Measurements from ENCODE around the gene SGPL1. TPM values are rescaled to one million over a fixed set of nuclear protein-coding genes. Genes with fewer than 3 reads are reported as not detected.

The SGPL1 gene
- total and polyA plus RNA-seq, 5 experiments from 2014 or later: 10.7 to 36.1 (median 16.7) TPM

DNA sequence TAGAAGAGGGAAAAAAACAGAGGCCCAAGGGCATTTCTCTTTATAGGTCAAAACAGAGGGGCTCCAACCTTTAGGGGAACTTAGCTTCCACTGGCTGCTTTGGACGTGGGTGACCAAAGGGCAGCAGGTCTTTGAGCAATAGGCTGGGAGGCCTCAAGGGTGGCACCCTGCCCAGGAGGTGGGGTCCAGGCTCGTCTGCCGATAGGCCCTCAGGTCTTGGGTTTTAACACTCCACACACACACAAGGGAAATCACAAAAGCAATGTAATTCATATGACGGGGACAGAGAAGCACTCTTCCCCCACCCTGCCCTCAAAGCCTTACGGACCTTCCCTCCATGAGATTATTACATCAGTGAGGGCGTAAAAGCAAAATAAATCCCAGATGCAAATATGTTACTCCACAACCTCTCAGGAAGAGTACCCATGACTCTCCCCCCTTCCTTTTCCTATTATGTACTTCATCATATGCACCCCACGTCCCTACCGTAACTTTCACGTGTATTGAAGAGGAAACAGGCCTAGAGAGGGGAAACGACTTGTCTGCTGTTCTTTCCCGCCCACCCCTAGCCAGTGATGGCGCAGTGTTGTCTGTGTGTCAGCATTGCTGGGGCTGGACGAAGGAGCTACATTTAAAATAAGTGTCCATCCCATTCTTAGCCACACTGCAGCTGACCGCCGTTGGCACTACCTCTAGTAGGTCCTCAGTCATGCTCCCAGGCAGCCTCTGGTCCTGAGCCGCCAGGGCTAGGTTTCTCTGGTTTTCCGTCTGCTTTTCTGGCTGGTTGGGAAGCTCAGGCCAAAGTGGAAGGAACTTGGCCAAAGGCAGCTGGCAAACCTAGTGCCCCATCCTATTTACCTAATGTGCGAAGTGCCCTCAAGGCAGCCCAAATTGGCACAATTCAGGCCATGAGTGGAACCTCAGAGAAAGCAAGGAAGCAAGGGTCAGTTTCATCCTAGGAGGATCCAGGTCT, 70.5 kb downstream of the SGPL1 start:
- Mint-ChIP-seq H3K36me3 (peaks cover 0 to 19% (median 2%) of the 10 kb centered on the region in 3 donors), H3K4me3 (peak overlapping the region in 6 of 10 donors; percentile 28 to 95 (median 54)), H3K27me3 (no peaks in the 10 kb centered on the region), H3K27ac (peak overlapping the region in 8 of 10 donors; percentile 53 to 92 (median 76)), H3K9me3 (no peaks in the 10 kb centered on the region), H3K4me1 (peaks cover 2 to 22% (median 11%) of the 10 kb centered on the region in 4 donors)
- ATAC-seq (no peak), DNase-seq (no peak)
- POLR2A ChIA-PET: interaction anchor here (0.6 kb wide), 1 partner anchor 12 kb away, joined by 3 read pairs; no protein-coding TSS in a partner anchor

DNA sequence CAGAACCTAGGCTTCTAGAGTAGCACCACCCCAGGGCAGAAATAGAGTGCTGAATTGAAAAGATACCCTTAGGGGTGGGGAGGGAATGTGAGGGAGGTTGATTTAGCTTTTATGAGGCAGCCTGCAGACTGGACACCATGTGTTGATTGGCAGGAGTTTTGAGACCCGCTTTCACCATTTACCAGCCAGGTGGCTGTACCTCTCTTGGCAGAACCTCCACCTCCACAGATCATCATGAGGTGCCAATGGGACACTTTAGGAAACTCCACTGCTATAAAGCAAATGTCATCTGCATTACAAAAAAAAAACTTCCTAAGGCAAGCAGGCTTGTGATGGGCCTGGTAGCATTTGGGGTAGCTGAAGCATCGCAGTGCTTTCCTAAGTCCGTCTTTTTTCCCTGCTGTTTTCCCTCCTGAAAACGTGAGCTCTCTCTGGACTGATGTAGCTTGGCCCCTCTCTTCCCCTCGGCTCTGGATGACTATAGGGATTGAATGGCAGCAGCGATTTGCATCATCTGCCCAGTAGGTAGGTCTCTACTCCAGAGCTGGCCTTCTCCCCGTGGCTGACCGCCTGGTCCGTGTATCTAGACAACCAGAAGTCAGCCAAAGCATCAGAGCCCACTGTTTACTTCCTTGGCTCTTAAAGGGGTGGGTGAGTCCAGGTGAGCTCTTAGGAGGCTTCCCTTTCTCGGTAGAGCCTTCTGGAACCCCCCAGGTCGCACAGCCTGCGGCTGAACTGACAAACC, 71.3 kb downstream of the SGPL1 start:
- peaks cover 2 to 22% (median 11%) of the 10 kb centered on the region in 4 donors for H3K4me1 Mint-ChIP-seq
- no peaks in the 10 kb centered on the region for H3K9me3 Mint-ChIP-seq
- ATAC-seq (no peak), DNase-seq (no peak)
- peak overlapping the region; percentile 71 to 95 (median 78) for H3K4me3 Mint-ChIP-seq
- no peaks in the 10 kb centered on the region for H3K27me3 Mint-ChIP-seq
- POLR2A ChIA-PET: interaction anchor here (0.6 to 1.7 kb wide), 3 partner anchors 8 to 12 kb away, joined by 3 to 5 read pairs (median 3); no protein-coding TSS in a partner anchor
- H3K36me3 Mint-ChIP-seq: peaks cover 0 to 19% (median 2%) of the 10 kb centered on the region in 3 donors
- H3K27ac Mint-ChIP-seq: peak overlapping the region; percentile 74 to 92 (median 83)

DNA sequence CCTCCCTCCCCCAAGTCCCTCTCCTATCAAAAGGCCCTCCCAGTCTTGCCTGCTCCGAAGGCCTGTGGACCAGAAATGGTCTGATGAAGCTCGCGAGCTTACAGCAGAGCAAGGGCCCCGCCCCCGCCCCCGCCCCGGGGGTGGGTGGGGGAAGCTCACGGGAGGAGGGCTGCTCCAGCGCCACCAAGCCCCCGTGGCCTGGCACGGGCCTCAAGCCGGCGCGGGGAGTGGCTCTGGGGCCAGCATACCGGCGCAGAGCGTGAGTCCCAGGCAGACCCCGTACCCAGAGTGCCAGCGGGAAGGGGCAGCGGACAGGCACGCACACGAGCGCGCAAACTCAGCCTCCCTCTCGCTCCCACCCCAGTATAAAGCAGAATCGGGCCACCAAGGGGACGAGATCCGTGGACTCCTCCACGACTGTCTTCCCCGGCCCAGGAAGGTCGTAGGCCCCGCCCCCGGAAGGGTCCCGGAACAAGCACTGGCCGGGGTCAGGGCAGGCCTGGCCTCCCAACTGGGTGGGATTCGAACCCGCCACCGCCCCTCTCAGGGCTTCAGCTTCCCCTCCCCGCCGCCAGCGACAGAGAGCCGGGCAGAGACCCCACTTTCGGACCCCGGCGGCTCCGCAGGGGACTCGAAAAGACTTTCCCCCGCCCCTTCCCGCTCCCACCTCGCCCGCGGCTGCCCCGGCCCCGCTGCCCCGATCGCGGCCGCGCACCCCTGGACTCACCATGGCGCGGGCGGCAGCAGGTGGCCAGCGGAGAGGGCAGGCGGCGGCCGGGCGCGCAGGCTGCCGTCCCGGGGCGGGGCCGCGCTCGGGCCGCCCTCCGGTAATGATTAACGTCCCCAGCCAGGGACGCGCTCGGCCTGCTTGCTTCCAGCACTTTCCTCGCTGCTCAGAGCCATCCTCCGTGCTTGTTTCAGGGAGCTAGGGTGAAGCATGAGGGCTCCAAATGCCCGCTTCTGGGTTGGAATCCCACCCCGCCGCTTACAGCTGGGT, 72.4 kb downstream of the SGPL1 start, which contains the start of gene PCBD1:
TSS of gene PCBD1 (minus strand) at position 762 of the 997 bp plus-strand sequence. CDS start at position 730, 32 bp downstream.
- POLR2A ChIA-PET: interaction anchor here (0.6 to 1.7 kb wide), 3 partner anchors 8 to 439 kb away, joined by 3 to 5 read pairs (median 3); no protein-coding TSS in a partner anchor
- no peaks in the 10 kb centered on the region for H3K27me3 Mint-ChIP-seq
- H3K4me3 Mint-ChIP-seq: peak within 1 kb of the TSS; percentile 82 to 95 (median 90)
- peak within 1 kb of the TSS; percentile 74 to 92 (median 85) for H3K27ac Mint-ChIP-seq
- H3K36me3 Mint-ChIP-seq: peaks cover 0 to 19% (median 2%) of the 10 kb centered on the region in 3 donors
- H3K4me1 Mint-ChIP-seq: peaks cover 3 to 23% (median 13%) of the 10 kb centered on the region in 4 donors
- ATAC-seq (peak; percentile 89 to 94), DNase-seq (peak; percentile 57 to 82 (median 70))
- H3K9me3 Mint-ChIP-seq: no peaks in the 10 kb centered on the region

DNA sequence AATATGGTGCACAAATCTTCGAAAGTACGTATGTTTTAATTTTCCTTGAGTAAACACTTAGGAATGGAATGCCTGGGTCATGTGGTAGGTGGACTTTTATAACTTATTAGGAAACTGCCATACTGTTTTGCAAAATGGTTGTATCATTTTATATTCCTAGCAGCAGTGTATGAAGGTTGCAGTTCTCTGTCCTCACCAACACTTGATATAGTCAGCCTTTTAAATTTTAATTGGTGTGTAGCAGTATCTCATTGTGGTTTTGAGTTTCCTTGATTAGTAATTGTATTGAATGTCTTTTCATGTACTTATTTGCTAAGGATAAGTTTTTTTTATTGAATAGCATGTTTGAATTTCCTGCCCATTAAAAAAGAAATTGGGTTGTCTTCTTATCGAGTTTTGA, 73.5 kb downstream of the SGPL1 start:
- Mint-ChIP-seq H3K9me3 (no peaks in the 10 kb centered on the region), H3K4me1 (peaks cover 6 to 25% (median 15%) of the 10 kb centered on the region in 4 donors), H3K36me3 (peaks cover 0 to 11% (median 0%) of the 10 kb centered on the region in 3 donors), H3K27ac (peak overlapping the region in 4 of 10 donors; percentile 66 to 92 (median 83)), H3K27me3 (no peaks in the 10 kb centered on the region), H3K4me3 (peak overlapping the region in 9 of 10 donors; percentile 82 to 95 (median 89))
- DNase-seq (no peak), ATAC-seq (no peak)
- POLR2A ChIA-PET: no interaction called here

DNA sequence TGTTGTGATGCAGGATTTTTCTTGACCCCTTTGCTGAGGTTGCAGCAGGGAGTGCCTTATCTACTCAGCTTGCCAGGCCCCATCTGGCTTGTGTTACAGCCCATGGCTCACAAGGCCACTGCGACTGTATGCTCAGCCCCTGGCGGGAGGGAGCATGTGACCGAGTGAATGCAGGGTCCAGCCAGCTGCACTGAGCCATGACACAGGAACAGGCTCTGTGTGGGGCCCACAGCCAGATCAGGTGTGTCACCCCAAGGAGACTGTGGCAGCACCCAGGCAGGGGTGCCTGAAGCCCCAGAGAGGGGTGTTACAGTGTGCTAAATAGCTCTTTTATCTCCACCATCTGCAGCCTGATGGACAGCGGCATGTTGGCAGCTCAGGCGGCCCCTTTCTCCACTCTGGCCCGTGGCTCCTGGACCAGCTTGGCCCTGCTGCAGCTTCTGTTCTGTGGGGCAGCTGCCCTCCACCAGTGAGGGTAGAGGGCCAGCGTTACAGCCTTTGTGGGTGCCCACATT, 75.2 kb downstream of the SGPL1 start:
- Mint-ChIP-seq H3K4me1 (peaks cover 5 to 24% (median 15%) of the 10 kb centered on the region in 4 donors), H3K36me3 (no peaks in the 10 kb centered on the region), H3K27me3 (no peaks in the 10 kb centered on the region), H3K9me3 (no peaks in the 10 kb centered on the region), H3K27ac (peak overlapping the region in 1 of 10 donors; percentile 80), H3K4me3 (no peak overlapping the region)
- DNase-seq: peak in 1 of 10 donors; percentile 11
- ATAC-seq: no peak
- POLR2A ChIA-PET: no interaction called here

DNA sequence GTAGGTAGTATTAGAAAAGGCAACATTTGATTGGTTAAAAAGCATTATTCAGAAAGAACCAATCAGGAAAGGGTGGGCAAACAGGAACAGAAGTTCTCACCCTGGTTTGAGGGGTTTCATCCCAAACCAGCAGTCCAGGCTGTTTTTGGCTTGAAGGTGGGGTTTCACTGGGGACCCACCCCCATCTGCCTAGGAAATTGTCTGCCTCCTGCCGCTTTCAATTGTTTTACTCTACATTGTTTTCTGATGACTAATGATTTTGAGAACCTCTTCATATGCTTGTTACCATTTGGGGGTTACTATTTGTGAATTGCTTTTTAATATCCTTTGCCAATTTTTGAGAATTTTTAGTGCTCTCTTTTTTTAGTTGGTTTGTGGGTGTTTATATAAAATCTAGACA, 75.9 kb downstream of the SGPL1 start:
- Mint-ChIP-seq H3K4me3 (no peak overlapping the region), H3K27ac (peak overlapping the region in 1 of 10 donors; percentile 80)
- POLR2A ChIA-PET: no interaction called here

DNA sequence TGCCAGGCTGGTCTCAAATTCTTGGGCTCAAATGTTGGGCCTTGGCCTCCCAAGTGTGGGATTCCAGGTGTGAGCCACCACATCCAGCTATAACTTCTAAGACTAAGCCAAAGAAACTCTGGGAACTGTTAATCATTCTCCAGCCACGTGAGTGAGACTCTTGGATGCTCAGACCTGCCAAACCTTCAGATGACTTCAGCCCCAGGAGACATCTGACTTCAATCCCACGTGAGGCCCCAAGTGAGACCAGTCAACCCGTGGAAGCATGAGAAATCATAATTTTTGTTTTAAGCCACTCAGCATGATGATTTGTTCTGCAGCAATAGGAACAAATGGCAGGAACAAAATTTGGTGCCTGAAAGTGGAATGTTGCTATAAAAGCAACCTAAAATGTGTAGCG, 76.9 kb downstream of the SGPL1 start:
- H3K4me3 Mint-ChIP-seq: no peak overlapping the region
- POLR2A ChIA-PET: no interaction called here

More for the DNA sequence above, 75.9 kb downstream of the SGPL1 start:
- Mint-ChIP-seq H3K4me1 (peaks cover 5 to 20% (median 15%) of the 10 kb centered on the region in 4 donors), H3K9me3 (no peaks in the 10 kb centered on the region), H3K36me3 (no peaks in the 10 kb centered on the region), H3K27me3 (no peaks in the 10 kb centered on the region)
- ATAC-seq (no peak), DNase-seq (no peak)

DNA sequence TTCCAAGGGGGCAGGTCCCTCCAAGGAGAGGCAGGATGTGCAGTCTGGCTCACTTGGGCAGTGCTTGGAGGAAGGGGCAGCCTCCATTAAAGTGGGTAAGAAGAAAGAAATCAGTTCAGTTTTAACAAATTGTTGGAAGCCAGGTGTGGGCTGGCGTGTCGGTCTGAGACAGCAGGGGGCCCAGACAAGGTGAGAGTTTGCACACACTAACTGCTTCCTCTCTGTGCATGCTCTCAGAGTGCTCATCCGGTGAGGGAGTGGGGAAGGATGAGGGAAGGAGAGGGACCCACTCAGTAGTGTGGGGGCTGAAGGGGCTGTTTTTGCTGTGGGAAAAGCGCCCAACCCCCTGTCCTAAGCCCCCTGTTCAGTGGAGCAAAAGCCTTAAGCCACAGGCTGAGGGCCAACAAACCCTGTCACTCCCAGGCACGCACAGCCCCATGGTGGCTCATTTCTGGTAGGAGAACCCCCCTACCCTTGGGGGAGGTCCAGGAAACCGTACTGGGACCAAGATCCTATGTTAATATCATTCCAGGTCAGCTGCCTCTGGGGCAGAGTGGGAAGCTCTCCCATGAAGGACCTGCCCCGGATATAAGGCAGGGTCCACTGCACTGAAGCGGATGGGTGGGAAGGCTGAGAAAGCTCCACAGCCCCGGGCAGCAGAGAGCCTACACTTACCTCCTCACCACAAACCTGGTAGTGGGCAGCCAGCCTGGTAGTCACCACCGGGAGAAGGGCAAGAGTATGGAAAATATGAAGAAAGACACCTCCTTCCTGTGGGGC, 77.7 kb downstream of the SGPL1 start:
- H3K4me3 Mint-ChIP-seq: peak overlapping the region in 1 of 10 donors; percentile 51
- ATAC-seq (peak in 1 of 2 donors; percentile 51), DNase-seq (peak in 1 of 10 donors; percentile 10)
- H3K27ac Mint-ChIP-seq: peak overlapping the region in 1 of 10 donors; percentile 15
- H3K36me3 Mint-ChIP-seq: no peaks in the 10 kb centered on the region
- no peaks in the 10 kb centered on the region for H3K27me3 Mint-ChIP-seq
- H3K4me1 Mint-ChIP-seq: peaks cover 5 to 13% (median 10%) of the 10 kb centered on the region in 4 donors
- POLR2A ChIA-PET: no interaction called here
- H3K9me3 Mint-ChIP-seq: no peaks in the 10 kb centered on the region

More for the DNA sequence above, 76.9 kb downstream of the SGPL1 start:
- ATAC-seq (no peak), DNase-seq (no peak)
- peaks cover 5 to 14% (median 11%) of the 10 kb centered on the region in 4 donors for H3K4me1 Mint-ChIP-seq
- H3K36me3 Mint-ChIP-seq: no peaks in the 10 kb centered on the region
- no peaks in the 10 kb centered on the region for H3K27me3 Mint-ChIP-seq
- no peak overlapping the region for H3K27ac Mint-ChIP-seq
- no peaks in the 10 kb centered on the region for H3K9me3 Mint-ChIP-seq

DNA sequence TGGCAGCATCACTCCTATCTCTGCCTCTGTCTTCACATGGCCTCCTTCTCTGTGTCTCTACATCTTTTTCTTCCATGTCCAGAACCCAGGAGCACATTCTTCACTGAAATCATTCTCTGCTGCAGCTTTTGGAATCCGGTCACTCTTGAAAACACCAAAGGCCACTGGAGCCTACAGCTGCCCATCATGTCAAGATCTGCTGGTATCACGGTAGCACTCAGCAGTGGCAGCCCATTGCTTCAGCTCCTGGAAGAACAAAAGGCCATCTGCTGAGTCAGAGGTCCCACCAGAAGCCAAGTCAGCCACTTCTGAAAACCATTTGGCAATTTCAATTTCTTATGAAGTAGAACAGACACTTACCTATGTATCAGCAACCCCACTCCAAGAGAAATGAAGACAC, 78.7 kb downstream of the SGPL1 start:
- no peak overlapping the region for H3K27ac Mint-ChIP-seq
- POLR2A ChIA-PET: no interaction called here
- H3K9me3 Mint-ChIP-seq: no peaks in the 10 kb centered on the region

DNA sequence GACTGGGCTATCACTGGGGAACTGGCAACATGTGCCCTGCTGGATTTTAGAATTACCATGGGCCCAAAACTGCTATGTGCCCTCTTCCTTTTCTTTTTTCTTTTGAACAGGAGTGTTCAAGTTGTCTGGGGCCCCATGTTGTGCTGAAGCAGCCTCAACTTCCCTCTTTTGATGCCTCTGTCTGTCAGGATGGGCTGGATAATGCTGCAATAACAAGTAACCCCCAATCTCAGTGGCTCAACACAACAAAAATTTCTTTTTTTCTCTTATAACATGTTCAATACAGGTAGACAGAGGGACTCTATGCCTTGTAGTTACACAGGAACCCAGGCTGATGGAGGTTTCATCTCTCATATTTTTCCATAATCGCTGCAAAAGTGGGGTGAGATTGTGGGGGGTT, 80.8 kb downstream of the SGPL1 start:
- H3K36me3 Mint-ChIP-seq: no peaks in the 10 kb centered on the region
- DNase-seq (no peak), ATAC-seq (no peak)
- no peaks in the 10 kb centered on the region for H3K9me3 Mint-ChIP-seq
- POLR2A ChIA-PET: interaction anchor here (0.5 kb wide), 1 partner anchor 9 kb away, joined by 3 read pairs; no protein-coding TSS in a partner anchor
- H3K27me3 Mint-ChIP-seq: no peaks in the 10 kb centered on the region
- peaks cover 2 to 7% (median 6%) of the 10 kb centered on the region in 4 donors for H3K4me1 Mint-ChIP-seq
- H3K27ac Mint-ChIP-seq: no peak overlapping the region
- no peak overlapping the region for H3K4me3 Mint-ChIP-seq

More for the DNA sequence above, 78.7 kb downstream of the SGPL1 start:
- Mint-ChIP-seq H3K36me3 (no peaks in the 10 kb centered on the region), H3K4me3 (no peak overlapping the region), H3K27me3 (no peaks in the 10 kb centered on the region), H3K4me1 (peaks cover 2 to 7% (median 5%) of the 10 kb centered on the region in 4 donors)
- ATAC-seq: no peak
- DNase-seq: no peak

All from naive thymus-derived CD8-positive, alpha-beta T cell (primary cell).